ENCODE results near the gene CDC42EP1. TPM values are rescaled to one million over a fixed set of nuclear protein-coding genes. Genes with fewer than 3 reads are reported as not detected.

The CDC42EP1 gene
- total and polyA plus RNA-seq, 2 donors (not counting 3 experiments of a cell fraction or from before 2014, with no cell fraction given) = 82.2 to 141 TPM

DNA sequence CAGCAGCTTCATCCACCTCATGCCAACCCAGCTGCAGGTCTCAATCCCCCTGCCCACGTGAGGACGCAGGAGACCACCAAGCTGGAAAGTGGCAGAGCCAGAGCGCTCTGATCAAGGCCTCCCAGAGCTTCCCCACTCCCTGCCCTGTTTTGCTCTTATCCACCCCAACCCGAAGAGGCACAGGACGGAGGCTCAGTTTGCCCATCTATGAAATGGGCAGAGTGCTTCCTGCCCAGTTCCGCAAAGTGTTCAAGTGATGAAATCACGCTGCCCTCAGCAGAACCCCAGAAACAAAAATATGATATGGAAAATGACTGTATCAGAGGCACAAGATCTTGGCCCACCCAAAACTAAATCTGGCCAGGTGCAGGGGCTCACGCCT, 11.7 kb downstream of the CDC42EP1 start:
- dilution Hi-C loops (cut with MboI; ENCODE audit: extremely low pct_ligation_motif_present, low sequenced_read_pairs) (no loop called here), intact Hi-C loops (cut with micrococcal nuclease) (loop anchor here (1.0 kb wide), 1 partner anchor 27 kb away; no protein-coding TSS in a partner anchor)
- Histone ChIP-seq H3K4me2 (ENCODE audit: insufficient read depth, low read length) (no peak overlapping the region), H3K9me1 (replicated peaks; ENCODE audit: control insufficient read depth, extremely low read depth, insufficient read depth, low read length) (no peaks in the 10 kb centered on the region), H2AFZ (ENCODE audit: low read depth, low read length) (no peak overlapping the region), H3K4me3 (replicated peaks in 1 of 3; ENCODE audit: insufficient read depth in 1 of 3, low read depth in 1 of 3, low read length in 3 of 3) (no peak overlapping the region), H3K79me2 (ENCODE audit: control insufficient read depth, insufficient read depth, low read length) (peaks cover 7% of the 10 kb centered on the region), H3K27me3 (ENCODE audit: control insufficient read depth in 2 of 2, insufficient read depth in 2 of 2, low read length in 2 of 2) (no peaks in the 10 kb centered on the region), H3K4me1 (ENCODE audit: control insufficient read depth, extremely low read depth, insufficient read depth, low read length) (peaks cover 3% of the 10 kb centered on the region), H3K36me3 (ENCODE audit: control insufficient read depth in 2 of 2, extremely low read depth in 1 of 2, insufficient read depth in 2 of 2, low read length in 2 of 2) (peaks cover 11 to 19% of the 10 kb centered on the region in 2 experiments), H4K20me1 (replicated peaks; ENCODE audit: control insufficient read depth, extremely low read depth, insufficient read depth, low read length) (peaks cover 3% of the 10 kb centered on the region), H3K9ac (replicated peaks; ENCODE audit: extremely low read depth, insufficient read depth, low read length) (no peak overlapping the region), H3K27ac (ENCODE audit: insufficient read depth, low read depth, low read length) (no peak overlapping the region), H3K9me3 (replicated peaks; ENCODE audit: control insufficient read depth, insufficient read depth, low read length) (no peaks in the 10 kb centered on the region)
- ChIA-PET POLR2A (no interaction called here), CTCF (interaction anchor here (1.5 to 21.8 kb wide), 3 partner anchors 13 to 26 kb away, joined by 5 to 977 read pairs (median 8); no protein-coding TSS in a partner anchor)
- no peak for FAIRE-seq
- no peak for DNase-seq (ENCODE audit: low read depth, low spot score)
- no TSS peak for BruUV-seq (replicated peaks)
- no peak for TF ChIP-seq POLR2A (IDR thresholded peaks at IDR 0.05; ENCODE audit: low read depth, low read length)
- no peak for TF ChIP-seq POLR2AphosphoS5 (IDR thresholded peaks at IDR 0.05; ENCODE audit: insufficient read depth, low read depth, low read length)
- TF ChIP-seq CTCF (IDR thresholded peaks at IDR 0.05; ENCODE audit: extremely low read depth in 1 of 2, insufficient read depth in 1 of 2, low read depth in 1 of 2, low read length in 2 of 2) = no peak
- no peak for TF ChIP-seq MYC (IDR thresholded peaks at IDR 0.05; ENCODE audit: low read depth, low read length)
- TF ChIP-seq EZH2 (IDR thresholded peaks at IDR 0.05; ENCODE audit: borderline replicate concordance, low read depth, low read length, severe bottlenecking) = no peak
- TF ChIP-seq, protein P1, sequence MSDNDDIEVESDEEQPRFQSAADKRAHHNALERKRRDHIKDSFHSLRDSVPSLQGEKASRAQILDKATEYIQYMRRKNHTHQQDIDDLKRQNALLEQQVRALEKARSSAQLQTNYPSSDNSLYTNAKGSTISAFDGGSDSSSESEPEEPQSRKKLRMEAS (IDR thresholded peaks at IDR 0.05; ENCODE audit: insufficient read depth, insufficient read length) = no peak
- no peak for TF ChIP-seq GATA2 (IDR thresholded peaks at IDR 0.05; ENCODE audit: insufficient read depth, insufficient read length, low read depth, low read length)
- TF ChIP-seq JUN (IDR thresholded peaks at IDR 0.05; ENCODE audit: borderline replicate concordance, insufficient read depth, insufficient read length, low read depth) = no peak
- TF ChIP-seq FOS (IDR thresholded peaks at IDR 0.05; ENCODE audit: borderline replicate concordance, insufficient read depth, low read length) = no peak

All from endothelial cell of umbilical vein (primary cell).